Activated CD8-positive, alpha-beta memory T cell treated with anti-CD3 and anti-CD28 coated beads, Interleukin-2, amount 50 U/mL, for 4 hours (primary cell): ENCODE results near the gene ADGRD2.

Source experiments
- DNase-seq: peaks from one replicate; pipeline ENCODE4 v3.0.0-alpha.2; 2020

ADGRD2 gene

GRCh38 chr9:124512806-124513204, 62.6 kb downstream of the ADGRD2 start:
- no peak for DNase-seq

- no peak for DNase-seq
These were observed 63.2 kb downstream of the ADGRD2 start for GRCh38 chr9:124513376-124513994.

- no peak for DNase-seq
These were observed 63.9 kb downstream of the ADGRD2 start for GRCh38 chr9:124514125-124514524.

GRCh38 chr9:124514874-124515273, 64.6 kb downstream of the ADGRD2 start:
- DNase-seq = no peak

- DNase-seq = no peak
These were observed 67.3 kb downstream of the ADGRD2 start for GRCh38 chr9:124517600-124517999.

GRCh38 chr9:124518116-124518515, 67.9 kb downstream of the ADGRD2 start:
- DNase-seq = no peak

- no peak for DNase-seq
These were observed 70.0 kb downstream of the ADGRD2 start for GRCh38 chr9:124520206-124520596.

GRCh38 chr9:124521142-124521541, 70.9 kb downstream of the ADGRD2 start:
- no peak for DNase-seq

GRCh38 chr9:124522121-124523098, 72.2 kb downstream of the ADGRD2 start:
- DNase-seq = no peak

GRCh38 chr9:124526174-124526573, 75.9 kb downstream of the ADGRD2 start:
- no peak for DNase-seq

- DNase-seq = no peak
These were observed 77.5 kb downstream of the ADGRD2 start for GRCh38 chr9:124527781-124528180.
